Measurements from ENCODE around the gene LRRC25. TPM values are rescaled to one million over a fixed set of nuclear protein-coding genes. Genes with fewer than 3 reads are reported as not detected.
"Not testable (repeated sequence)": the region's sequence is repeated elsewhere in the genome, so short reads cannot be mapped to it uniquely, and the experiment has no call there.

Gene LRRC25
- total RNA-seq, 2 donors from 2014 or later: 6.8 to 16.8 TPM

DNA sequence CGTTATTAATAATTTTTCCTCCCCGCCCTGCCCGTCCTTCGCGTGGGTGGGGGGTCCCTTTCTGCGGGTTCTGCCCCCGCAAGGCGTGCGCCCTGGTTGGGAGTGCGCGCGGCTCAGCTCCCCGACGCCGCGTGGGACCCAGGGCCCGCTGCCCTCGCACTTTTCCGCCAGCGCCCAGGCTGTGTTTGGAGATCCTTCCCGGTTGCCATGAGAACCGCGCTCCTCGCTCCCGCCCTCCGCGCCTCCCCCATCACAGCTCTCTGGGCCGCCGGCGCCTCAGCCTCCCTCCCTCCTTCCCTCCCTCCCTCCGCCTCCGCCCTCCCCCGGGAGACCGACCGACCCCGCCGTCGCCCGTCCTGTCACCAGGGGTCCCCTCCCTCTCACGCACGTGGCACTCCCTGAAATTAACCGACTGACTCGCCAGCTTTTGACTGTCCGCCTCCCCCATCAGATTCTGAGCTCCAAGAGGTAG is 19.4 kb upstream of the LRRC25 start:
- peak; percentile 98 for DNase-seq (ENCODE audit: low spot score)
- intact Hi-C loops (cut with DNase I): loop anchor here in 1 of 2 donors (10.0 kb wide), 2 partner anchors 142 to 952 kb away; partner anchors contain the start of genes IQCN and NXNL1

DNA sequence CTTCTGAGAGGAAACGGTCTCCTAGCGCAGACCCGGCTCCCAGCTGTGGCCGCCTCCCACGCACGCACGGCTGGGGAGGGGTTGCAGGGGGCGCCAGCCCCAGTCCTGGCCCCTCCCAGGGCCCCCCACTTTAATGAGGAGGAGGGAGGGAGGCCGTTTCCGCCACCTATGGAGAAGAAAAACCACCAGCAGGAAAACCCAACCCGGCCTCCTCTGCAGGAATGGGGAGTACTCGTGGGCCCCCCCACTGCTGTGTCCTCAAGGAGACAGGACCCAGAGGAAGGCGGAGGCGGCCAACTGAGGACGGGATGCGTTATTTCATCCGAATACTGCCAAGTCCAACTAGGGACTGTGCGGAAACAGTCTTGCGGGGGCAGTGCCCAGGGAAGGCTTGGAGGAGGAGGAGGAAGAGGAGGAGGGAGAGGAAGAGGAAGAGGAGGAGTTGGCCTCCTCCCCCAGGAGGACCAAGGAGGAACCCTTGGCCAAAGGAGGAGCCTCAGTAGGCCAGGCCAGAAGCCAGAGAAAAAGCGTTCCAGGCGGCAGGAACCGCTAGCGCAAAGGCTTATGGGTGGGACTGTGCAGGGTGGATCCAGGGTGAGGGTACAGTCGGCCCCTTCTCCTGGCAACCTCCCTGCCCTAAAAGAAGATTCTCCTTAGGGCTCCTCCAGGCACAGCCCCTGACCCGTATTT is 17.9 kb upstream of the LRRC25 start:
- peak; percentile 94 for DNase-seq (ENCODE audit: low spot score)
- intact Hi-C loops (cut with DNase I): loop anchor here in 1 of 2 donors (10.0 kb wide), 2 partner anchors 141 to 951 kb away; partner anchors contain the start of genes IQCN and NXNL1

DNA sequence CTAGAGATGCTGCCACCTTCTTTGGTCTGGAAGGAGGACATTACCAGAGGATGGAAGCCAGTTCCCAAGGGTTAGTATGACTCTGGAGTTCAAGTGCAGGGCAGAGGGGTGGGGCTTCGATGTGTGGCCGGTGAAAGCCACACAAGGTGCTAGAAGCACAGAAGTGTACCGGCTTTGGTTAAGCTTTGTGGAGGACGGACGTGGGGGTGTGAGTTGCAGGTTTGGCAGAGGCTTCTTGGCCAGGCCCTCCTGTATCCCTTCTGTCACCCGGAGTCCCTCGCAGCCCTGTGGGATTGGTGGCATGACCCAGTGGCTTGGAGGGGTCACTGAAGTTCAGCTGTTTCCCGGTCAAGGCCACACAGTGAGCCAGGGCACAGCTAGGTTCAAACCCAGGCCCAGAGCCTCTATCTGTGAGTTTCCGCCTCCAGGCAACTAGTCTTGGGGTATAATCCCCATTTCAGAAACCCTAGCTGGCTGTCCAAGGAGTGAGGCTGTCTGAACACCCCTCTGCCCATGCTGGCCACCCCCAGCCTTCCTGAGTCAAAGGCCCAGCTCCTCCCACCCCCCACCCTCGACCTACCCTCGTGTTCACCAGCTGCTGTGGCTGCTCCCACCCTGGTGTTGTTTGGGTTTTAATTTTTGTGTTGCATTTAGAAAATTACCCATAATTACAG is 17.2 kb upstream of the LRRC25 start:
- DNase-seq (ENCODE audit: low spot score): no peak
- intact Hi-C loops (cut with DNase I): loop anchor here (5.0 to 10.0 kb wide), 3 partner anchors 67 to 950 kb away; partner anchors contain the start of genes IQCN (in 1 of the 2) and NXNL1 (in 1 of the 2)

DNA sequence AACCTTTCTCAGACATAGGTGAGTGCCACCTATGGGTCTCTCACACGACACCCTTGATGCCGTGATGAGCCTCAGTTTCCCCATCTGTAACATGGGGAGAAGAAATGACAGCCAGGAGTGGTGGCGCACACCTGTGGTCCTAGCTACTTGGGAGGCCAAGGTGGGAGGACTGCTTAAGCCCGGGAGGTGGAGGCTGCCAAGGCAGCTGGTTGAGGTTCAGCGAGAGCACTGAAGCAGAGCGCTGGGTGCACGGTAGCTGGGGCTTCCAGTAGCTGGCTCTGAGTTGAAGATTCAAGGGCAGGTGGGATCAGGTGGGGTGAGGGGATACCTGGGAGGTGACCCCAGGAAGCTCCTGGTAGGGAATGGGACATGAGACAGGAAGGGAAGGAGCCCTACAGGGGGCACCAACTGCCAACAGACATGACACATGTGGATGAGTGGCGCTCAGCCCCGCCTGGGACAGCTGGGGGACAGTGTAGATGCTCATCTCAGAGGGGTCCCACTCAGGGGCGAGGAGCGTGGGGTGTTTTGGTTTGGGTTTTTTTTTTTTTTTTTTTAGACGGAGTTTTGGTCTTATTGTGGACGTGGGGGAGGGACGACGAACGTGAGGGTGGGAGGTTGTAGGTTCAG is 15.3 kb upstream of the LRRC25 start:
- intact Hi-C loops (cut with DNase I): loop anchor here (5.0 to 10.0 kb wide), 3 partner anchors 65 to 948 kb away; partner anchors contain the start of genes IQCN (in 1 of the 2) and NXNL1 (in 1 of the 2)
- DNase-seq (ENCODE audit: low spot score): no peak

DNA sequence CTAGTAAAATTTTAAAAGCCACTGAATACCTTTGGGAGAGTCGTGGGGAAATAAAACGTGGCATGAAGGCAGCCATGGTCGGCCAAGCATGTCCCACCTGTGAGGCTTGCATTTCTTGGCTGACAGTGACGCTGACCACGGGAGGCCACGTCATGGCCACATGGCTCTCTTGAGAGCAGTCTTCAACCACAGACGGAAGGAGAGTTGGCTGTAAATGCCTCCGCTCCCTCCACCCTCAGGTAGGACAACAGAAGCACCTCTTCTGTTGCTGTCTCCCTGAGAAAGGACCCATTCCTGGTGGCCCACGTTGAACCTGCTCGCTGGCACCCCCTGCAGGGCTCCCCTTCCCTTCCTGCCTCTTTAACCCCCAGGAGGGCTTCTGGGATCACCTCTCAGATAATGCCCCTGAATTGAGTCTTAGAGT is 10.6 kb upstream of the LRRC25 start:
- peak; percentile 80 for DNase-seq (ENCODE audit: low spot score)
- intact Hi-C loops (cut with DNase I): loop anchor here in 1 of 2 donors (10.0 kb wide), 1 partner anchor 53 kb away; no protein-coding TSS in a partner anchor

DNA sequence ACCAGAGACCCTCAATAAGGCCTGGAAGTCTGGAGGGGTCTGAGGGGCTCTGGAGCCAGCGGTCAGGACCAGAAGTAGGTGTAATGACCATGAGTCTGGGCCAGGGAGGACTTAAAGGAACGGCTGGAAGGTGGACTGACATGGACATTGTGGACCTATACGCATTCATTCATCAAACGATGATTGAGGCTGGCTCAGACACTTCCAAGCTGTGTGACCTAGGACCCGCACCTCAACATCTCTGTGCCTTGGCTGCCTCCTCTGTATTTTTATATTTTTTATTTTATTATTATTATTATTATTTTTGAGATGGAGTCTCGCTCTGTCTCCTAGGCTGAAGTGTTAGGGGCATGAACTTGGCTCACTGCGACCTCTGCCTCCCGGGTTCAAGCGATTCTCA is 9.3 kb upstream of the LRRC25 start:
- DNase-seq (ENCODE audit: low spot score): no peak
- intact Hi-C loops (cut with DNase I): loop anchor here in 1 of 2 donors (10.0 kb wide), 1 partner anchor 52 kb away; no protein-coding TSS in a partner anchor

DNA sequence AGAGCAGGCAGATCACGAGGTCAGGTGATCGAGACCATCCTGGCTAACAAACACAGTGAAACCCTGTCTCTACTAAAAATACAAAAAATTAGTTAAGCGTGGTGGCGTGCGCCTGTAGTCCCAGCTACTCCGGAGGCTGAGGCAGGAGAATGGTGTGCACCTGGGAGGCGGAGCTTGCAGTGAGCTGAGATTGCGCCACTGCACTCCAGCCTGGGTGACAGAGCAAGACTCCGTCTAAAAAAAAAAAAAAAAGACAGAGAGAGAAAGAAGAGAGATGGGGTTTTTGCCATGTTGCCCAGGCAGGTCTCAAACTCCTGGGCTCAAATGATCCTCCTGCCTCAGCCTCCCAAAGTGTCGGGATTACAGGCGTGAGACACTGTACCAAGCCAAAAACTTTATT is 8.3 kb upstream of the LRRC25 start:
- intact Hi-C loops (cut with DNase I): loop anchor here in 1 of 2 donors (10.0 kb wide), 1 partner anchor 51 kb away; no protein-coding TSS in a partner anchor
- not testable (repeated sequence) for DNase-seq (ENCODE audit: low spot score)

DNA sequence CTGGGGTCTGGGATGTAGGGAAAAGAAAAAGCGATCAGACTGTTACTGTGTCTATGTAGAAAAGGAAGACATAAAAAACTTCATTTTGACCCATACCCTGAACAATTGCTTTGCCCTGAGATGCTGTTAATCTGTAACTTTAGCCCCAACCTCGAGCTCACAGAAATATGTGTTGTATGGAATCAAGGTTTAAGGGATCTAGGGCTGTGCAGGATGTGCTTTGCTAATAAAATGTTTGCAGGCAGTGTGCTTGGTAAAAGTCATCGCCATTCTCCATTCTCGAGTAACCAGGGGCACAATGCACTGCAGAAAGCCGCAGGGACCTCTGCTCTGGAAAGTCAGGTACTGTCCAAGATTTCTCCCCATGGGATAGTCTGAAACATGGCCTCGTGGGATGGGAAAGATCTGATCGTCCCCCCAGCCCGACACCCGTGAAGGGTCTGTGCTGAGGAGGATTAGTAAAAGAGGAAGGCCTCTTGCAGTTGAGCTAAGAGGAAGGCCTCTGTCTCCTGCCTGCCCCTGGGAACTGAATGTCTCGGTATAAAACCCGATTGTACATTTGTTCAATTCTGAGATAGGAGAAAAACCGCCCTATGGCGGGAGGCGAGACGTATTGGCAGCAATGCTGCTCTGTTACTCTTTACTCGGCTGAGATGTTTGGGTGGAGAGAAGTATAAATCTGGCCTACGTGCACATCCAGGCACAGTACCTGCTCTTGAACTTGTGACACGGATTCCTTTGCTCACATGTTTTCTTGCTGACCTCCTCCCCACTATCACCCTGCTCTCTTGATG is 5.2 kb upstream of the LRRC25 start:
- DNase-seq (ENCODE audit: low spot score): not testable (repeated sequence)
- intact Hi-C loops (cut with DNase I): loop anchor here in 1 of 2 donors (10.0 kb wide), 1 partner anchor 48 kb away; no protein-coding TSS in a partner anchor

DNA sequence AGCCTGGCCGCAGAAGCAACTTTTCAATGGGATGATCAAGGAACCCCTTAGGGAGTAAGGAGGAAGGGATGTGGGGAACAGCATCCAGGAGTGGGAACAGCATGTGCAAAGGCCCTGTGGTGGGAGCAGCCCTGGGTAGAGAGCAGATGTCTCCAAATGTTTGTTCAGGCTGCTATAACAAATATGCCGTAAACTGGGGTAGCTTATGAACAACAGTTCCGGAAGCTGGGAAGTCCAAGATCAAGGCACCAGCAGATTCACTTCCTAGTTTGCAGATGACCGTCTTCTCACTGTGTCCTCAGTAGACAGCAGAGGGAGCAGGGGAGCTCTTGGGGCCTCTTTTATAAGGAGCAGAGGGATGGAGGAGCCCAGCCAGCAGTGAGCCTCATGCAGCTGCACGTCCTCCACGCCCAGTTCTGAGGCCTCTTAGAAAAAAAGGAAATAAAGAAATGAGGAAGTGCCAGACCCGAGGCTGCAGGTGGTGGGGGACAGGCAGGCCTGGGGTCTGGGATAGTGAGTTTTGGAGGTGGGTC is 4.2 kb upstream of the LRRC25 start:
- DNase-seq (ENCODE audit: low spot score): peak; percentile 92
- intact Hi-C loops (cut with DNase I): loop anchor here in 1 of 2 donors (10.0 kb wide), 1 partner anchor 47 kb away; no protein-coding TSS in a partner anchor

DNA sequence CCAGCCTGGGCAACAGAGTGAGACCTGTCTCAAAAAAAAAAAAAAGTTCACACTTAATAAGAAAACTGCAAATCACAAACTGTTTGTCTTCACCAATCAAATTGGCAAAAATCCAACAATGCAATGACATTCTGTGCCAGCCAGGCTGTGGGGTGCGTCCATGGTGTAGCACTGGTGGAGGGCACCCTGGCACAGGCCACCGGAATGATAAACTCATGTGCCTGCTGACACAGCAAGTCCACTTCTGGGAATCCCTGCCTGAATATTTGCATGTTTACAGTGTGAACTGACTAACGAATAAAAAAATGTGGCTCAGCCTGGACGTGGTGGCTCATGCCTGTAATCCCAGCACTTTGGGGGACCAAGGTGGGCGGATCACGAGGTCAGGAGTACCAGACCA is 1.6 kb upstream of the LRRC25 start:
- DNase-seq (ENCODE audit: low spot score): no peak
- intact Hi-C loops (cut with DNase I): no loop called here

DNA sequence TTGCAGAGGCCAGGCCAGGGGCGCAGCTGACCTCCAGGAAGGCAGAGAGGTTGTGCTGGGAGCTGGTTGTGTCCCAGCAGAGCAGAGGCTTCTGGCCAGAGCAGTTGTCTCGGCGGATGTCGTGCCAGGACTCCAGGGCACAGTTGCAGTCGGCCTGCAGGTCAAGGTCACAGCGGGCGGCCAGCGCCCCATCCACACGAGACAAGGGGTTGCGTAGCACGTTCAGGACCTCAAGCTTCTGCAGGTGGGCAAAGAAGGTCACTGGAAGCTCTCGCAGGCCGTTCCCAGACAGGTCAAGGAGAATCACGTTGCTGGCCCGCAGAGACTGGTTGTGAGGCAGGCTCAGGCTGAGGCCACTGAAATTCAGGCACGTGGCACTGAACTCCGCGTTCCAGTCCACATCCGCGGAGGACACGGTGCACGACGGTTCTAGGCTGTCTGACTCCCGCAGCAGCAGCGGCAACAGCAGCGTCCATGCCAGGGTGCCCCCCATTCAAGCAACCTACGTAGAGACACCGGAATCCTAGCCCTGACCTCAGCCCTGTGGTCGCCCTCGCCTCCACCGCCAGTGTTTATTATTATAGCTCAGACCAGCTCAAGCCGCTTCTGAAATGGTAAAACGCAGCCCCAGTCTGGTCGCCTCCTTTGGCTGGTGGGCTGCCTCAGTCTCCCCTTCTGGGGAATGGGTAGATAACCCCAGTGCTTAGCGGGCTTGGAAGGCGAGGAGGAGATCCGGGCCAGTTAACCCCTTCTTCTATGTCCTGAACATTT is 766 bp downstream of the LRRC25 start:
- intact Hi-C loops (cut with DNase I): no loop called here
- DNase-seq (ENCODE audit: low spot score): no peak

DNA sequence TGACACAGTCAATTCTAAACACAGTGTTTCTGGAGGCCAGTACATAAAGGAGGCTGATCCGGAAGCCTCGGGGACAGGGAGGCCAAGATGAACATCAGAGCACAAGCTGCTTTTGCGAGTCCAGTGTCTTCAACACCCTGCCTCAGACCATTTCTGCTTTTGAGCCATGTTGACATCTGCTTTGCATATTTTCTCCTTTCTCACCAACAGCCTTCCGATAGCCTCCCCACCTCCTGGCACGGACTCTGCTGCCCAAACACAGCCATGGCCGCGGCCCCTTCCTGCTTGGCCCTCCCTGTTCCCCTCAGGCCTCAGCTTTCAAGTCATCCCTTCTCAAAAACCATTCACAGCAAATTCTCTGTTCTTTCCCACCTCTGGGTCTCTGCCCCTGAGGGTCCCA is 3.6 kb downstream of the LRRC25 start:
- DNase-seq (ENCODE audit: low spot score): no peak
- intact Hi-C loops (cut with DNase I): no loop called here

DNA sequence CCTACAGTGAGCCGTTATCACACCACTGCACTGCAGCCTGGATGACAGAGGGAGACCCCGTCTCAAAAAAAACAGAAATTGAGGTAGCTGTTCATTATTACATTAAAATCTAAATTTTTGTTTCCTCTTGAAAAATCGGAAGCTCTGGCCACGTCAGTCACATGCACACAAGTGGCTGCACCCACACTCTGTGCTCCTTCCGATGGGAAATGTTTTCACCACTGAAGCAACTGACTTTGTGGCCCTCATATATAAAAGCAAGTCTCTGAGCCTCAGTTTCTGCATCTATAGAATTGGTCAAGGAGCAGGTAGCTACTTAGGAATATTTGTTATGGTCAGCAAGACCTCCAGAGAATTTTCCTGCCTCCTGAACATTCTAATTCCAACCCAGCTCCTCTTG is 4.5 kb downstream of the LRRC25 start:
- intact Hi-C loops (cut with DNase I): no loop called here
- DNase-seq (ENCODE audit: low spot score): no peak

DNA sequence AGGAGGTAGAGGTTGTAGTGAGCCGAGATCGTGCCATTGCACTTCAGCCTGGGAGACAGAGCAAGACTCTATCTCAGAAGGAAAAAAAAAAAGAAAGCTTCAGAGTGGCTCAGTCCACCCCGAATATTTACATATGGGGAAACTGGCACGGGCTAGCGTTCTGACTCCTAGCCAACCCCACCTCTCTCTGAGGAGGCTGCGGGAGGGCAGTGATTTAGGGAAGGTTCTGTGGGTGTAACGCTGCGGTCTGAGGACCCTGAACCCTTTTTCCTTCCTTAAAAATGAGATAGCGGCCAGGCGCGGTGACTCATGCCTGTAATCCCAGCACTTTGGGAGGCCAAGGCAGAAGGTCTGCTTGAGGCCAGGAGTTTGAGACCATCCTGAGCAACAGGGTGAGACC is 5.0 kb downstream of the LRRC25 start:
- DNase-seq (ENCODE audit: low spot score): peak; percentile 87
- intact Hi-C loops (cut with DNase I): no loop called here

DNA sequence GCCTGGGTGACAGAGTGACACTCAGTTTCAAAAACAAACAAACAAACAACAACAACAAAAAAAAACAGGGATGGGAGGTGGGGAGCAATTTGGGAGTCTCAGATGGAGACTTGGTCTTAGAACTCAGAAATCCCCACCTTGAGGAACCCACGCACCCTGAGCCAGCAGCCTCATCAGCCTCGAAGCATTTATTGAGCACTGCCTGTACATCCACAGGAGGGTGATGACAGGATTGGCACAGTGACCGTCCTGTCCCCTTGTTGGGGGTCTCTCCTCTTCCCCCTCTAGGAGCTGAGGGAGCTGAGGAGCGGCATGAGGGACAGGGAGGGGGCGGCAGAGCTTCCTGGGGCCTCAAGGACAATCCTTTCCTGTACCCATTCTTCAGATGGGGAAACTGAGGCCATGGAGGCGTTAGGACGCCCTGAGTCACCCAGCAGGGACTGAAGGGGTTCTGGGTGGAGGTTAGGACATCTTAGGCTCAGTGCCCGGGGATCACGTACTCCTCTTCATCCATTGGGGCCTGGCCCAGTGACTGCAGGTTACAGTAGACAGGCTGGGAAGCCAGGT is 5.8 kb downstream of the LRRC25 start:
- intact Hi-C loops (cut with DNase I): no loop called here
- DNase-seq (ENCODE audit: low spot score): no peak

DNA sequence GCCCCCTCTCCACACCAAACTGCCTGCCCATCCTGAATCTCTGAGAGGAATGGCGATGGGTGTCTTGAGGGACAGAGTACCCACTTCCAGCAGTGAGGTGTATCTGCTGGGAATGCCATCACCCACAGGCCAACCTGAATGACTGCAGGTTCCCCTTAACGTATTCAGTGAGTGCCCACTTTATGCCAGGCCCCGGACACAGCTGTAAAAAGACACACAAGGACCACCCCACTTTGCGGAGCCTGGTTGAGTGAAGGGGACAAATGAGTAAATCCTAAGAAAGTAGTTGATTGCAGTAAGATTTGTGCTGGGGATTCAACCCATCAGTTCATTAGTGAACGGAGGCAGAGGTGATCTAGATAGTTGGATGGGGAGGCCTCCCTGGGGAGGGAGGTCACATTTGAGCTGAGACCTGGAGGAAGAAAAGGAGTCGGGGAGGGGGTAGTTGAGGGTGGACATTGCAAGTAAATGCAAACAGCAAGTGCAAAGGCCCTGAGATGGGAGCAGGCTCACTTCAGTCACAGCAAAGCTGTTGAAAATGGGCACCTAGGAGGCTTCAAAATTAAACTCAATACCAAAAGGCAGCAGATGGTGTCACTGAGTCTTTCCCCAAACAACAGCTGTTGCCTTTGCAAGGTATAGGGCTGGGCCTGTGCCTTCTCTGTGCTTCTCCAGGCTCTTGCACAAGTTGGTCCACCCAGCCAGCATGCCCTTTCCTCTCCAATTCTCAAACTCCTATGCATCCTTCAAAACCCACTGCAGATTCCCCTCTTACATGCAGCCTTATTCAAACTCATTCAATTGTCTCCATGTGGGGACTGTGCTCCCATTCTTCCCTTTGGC is 7.1 kb downstream of the LRRC25 start:
- intact Hi-C loops (cut with DNase I): no loop called here
- no peak for DNase-seq (ENCODE audit: low spot score)

DNA sequence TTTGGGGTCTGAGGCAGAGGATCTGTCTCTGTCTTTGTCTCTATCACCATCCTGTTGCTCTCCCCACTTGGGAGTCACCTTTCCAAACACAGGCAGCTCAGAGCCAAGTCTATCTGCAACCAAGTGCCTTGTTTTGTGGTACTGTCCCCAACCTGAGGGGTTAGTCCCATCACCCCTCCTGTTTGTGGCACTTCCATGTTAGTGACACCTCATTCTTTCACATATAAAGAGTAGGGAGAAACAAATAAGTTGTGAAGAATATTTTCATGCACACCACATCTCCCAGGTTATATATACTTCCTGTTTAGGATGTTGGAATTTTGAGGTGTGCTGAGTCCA is 7.7 kb downstream of the LRRC25 start:
- DNase-seq (ENCODE audit: low spot score): no peak
- intact Hi-C loops (cut with DNase I): loop anchor here in 1 of 2 donors (10.0 kb wide), 1 partner anchor 665 kb away; no protein-coding TSS in a partner anchor
